NCI-H460 (cell line): ENCODE data around the gene TTC39C. TPM values are rescaled to one million over a fixed set of nuclear protein-coding genes. Genes with fewer than 3 reads are reported as not detected.

ENCODE experiments used
- DNase-seq: peaks from one replicate; pipeline ENCODE4 v3.0.0-alpha.2; 2016; ENCODE audit warnings: low read depth; ENCODE audit errors: extremely low read depth
- total RNA-seq: library from RNA; depleted of rRNA; stranded (reverse); fragments of >200 nt; shearing (Covaris generic); gene quantifications from 2 replicates; pipeline ENCODE4 v1.2.3, GENCODE V29; 2014

Gene TTC39C
- total RNA-seq, 1 experiment from 2014 or later: 28.3 TPM

DNA sequence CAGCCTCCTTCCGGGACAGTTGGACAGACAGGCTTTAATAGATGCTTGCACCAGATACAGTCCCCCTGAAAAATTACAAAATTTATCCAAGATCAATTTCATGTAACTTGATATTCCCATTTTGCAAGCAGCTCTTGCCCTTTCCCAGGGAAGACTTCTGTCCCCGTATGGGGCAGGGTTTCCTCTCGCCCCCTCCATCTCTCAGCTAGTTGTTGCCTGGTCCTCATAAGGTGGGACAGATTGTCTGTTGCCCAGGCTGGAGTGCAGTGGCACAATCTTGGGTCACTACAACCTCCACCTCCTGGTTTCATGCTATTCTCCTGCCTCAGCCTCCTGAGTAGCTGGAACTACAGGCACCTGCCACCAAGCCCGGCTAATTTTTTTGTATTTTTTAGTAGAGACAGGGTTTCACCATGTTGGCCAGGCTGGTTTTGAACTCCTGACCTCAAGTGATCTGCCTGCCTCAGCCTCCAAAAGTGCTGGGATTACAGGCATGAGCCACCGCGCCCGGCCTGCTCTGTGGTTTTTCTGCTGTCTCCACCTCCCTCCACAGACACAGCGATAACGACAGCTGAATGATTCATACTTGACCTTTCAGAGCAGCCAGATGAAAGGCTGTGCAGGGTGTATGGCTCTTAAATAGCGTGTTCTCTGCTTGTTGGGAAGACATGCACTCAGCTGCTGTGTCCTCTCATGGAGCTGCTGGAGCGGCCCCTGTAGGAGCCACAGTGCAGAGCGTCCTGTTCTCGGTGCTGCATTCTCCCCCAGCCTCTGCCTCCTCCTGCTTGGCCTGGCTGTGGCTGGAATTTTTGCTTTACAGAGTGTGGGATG, 61.4 kb downstream of the TTC39C start:
- peak; percentile 93 for DNase-seq

DNA sequence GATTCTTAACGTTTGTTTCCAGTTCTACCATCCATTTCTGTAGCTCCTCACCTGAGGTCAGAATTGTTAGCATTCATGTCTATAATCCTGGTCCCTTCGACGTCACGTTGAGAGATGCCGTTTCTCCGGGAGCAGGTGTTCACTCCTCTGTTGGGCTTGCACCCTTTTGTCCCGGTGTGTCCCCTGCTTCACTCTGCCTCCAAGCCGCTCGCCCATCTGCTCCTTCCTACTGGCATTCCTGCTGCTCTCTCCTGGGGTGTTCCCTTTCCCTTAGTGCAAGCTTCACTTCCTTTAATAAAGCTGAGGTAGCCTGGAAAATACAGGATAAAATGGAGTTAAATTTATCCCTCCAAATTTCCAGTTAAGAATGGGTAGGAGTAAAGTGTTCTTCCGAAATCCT, 62.4 kb downstream of the TTC39C start:
- no peak for DNase-seq

DNA sequence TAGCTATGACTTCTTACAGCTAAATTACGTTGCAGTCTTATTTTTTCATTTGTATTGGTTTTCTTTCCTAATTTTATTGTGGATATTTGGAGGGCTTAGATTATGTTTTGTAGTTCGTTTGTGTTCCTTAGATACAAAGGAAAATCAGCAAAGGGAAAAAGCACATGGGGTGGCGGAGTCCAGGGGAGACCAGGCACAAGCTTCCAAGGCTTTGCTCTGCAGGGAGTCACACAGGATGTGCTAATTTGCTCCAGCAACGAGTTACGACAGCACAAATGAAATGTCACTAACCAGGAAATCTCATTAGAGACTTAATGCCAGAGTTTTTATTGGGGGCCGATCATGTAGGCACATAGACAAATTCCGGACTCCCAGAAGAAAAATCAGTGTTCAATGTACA, 63.8 kb downstream of the TTC39C start:
- DNase-seq: no peak

DNA sequence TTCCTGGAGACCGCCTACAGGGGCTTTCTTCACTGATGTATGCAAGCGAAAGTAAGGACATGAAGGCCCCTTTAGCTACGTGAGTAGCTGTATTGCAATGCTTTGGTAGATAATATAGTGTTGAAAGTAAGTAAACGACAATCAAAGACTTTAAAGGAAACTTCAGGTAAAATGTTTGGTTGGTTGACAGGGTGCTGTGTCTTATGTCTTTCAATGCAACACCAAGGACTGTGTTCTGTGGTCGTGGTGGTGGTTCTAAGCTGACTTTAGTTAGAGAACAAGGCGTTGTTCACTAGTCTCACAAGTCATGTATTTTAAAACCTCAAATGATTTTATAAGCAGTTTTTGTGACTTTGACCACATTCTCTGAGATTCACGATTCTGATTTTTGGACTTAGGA, 66.3 kb downstream of the TTC39C start:
- DNase-seq: no peak

DNA sequence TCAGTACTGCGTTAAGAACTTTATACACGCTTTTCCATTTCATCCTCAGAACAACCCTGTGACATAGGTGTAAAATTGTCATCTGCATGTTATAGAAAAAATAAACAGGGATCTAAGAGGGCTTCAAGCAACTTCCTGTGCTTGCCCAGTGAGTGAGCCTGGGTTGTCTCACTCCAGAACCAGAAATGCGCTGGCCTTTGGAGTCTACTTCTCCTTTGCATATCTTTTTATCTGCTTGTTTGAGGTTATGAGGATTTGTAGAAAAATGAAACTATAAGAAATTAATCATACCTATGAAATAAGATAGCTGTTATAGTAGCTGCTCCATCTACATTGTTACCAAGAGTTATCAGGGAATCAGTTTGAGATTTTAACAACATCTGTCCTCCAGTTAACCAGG, 69.0 kb downstream of the TTC39C start:
- no peak for DNase-seq

DNA sequence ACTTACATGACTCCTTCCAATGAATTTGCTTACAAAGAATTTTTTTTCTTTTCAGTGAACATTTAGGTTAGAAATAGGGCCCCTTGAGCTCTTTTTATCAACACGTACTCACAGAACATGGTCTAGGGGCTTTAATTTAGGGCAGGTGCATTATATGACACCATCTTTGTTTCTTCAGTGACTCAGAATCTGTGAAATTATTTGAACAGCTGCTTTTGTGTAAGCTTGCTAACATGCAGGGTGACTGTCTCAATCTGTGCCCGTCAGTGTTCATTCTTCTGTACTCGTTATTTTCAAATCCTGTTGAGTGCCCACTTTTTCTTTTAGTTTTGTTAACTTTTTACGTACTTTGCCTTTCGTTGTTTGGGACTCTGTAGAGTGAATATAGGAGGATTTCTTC, 71.5 kb downstream of the TTC39C start:
- no peak for DNase-seq

DNA sequence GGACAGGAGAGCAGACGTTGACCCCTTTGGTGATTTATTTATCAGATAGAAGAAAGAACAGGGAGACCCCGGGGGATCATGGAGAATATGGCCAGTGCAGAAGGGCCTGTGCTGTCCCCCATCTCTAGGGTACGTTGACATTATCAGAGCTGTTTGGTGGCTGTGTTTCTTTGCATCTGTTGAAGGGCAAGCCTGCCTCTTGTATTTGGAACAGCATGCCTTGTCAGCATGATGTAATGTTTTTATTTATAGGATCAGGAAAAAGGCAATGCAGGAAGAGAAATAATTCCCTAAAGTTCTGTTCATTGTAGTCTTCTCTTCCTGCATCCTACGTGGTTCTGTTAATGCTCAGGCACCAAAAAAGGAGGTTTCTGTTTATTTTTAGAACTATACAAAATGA, 74.5 kb downstream of the TTC39C start:
- no peak for DNase-seq

DNA sequence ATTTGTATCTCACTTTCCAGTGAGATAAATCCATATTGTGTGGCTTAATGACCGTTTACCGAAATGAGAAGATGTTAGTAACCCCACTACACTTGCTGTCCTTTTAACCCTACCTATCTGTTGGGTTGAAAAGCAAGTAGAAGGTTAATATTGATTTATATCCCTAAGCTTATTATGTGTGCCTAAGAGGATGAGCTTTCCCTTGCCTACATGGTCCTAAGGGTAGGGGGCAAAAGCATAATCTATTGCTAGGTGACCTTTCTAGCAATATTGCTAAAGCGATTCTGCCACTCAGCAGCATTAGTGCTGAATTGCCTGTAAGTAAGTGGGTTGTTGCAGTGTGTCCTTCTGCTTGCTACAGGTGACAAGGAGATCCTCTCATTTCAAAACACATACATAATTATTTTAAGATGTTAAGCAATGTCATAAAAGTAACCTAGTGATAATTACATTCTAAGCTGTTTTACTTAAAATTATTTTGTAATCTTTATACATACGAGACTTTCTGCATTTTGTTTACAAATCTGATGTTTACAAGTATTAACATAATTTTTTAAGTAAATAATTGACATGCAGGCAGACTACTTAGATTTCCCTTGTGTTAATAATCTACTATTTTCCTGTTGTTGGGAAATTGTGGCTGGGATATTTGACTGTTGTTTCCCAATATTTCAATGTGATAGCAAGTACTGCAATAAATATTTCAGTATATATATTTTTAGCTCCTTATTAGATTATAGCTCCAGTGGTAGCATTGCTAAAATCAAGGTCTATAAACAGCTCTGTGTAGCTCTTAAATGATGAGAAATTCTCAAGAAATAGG, 75.2 kb downstream of the TTC39C start:
- no peak for DNase-seq

DNA sequence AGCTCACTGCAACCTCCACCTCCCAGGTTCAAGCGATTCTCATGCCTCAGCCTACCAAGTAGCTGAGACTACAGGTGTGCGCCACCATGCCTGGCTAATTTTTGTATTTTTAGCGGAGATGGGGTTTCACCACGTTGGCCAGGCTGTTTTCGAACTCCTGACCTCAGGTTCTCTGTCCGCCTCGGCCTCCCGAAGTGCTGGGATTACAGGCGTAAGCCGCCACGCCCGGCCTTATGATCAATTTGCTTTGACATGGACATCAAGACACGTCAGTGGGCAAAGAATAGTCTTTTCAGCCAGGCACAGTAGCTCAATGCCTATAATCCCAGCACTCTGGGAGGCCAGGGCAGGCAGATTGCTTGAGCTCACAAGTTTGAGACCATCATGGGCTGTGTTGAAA, 76.3 kb downstream of the TTC39C start:
- no peak for DNase-seq

DNA sequence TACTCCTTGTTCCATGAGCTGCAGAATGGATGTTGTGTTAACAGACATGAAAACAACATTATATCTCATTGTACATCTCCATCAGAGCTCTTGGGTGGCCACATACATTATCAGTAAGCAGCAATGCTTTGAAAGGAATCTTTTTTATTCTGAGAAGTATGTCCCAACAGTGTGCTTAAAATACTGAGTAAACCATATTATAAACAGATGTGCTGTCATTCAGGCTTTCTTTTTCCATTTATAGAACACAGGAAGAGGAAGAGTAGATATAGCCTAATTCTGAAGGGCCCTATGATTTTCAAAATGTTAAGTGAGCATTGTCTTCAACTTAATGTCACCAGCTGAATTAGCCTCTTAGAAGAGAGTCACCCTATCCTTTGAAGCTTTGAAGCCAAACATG, 80.0 kb downstream of the TTC39C start:
- DNase-seq: no peak

DNA sequence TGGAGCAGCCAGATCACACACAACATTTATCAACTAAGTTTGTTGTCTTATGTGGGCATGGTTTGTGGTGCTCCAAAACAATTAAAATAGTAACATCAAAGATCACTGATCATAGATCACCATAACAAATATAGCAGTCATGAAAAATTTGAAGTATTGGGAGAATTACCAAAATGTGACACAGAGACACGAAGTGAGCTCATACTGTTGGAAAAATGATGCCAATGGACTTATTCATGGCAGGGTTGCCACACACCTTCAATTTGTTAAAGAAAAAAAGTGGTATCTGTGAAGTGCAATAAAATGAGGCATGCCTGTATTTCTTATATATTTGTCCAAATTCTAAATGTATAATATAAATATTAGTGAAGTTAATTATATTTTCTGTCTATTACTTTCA, 81.4 kb downstream of the TTC39C start:
- DNase-seq: no peak

DNA sequence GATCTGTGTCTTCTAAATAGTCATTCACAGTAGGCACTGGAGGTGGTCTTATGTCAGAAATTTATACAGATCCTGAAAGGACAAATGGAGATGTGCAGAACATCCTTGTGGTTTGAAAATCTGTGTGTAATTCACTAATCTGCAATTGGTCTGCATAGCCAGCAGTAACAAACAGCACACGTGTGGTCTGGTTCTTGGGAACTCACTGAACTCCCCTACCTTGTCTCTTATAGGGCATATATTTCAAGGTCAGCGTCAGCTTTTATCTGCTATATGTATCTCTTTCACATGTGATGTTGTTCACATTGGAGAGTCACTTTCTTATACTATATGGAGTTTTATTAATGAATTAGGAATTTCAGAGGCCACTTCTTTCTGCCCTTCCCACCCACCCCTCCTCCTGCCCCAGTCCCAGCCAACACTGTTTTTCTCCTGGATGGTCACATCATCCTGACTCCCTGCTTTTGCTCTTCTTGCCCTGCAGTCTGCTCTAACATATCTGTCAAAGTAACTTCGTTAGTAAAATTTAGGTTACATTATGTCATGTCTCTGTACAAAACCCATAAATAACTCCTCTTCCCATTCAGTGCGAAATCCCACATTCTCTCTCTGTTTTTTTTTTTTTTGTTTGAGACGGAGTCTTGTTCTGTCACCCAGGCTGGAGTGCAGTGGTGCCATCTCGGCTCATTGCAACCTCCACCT, 88.9 kb downstream of the TTC39C start:
- no peak for DNase-seq

DNA sequence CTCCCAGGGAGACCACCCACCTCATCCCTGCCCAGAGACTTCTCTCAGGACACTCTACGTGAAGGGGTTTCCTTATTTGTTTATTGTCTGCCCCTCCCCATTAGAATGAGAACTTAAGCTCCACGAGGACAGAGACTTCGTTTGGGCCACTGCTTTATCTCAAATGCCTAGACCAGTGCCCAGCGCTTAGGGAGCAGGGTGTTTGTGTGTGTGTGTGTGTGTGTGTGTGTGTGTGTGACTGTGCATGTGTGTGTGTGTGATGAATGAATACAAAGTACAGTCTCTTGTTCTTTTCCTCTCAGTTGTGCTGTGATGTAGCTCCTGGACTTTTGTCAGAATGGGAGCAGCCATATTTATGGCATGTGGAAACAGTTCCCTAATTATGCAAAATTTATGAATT, 89.9 kb downstream of the TTC39C start:
- DNase-seq: no peak

DNA sequence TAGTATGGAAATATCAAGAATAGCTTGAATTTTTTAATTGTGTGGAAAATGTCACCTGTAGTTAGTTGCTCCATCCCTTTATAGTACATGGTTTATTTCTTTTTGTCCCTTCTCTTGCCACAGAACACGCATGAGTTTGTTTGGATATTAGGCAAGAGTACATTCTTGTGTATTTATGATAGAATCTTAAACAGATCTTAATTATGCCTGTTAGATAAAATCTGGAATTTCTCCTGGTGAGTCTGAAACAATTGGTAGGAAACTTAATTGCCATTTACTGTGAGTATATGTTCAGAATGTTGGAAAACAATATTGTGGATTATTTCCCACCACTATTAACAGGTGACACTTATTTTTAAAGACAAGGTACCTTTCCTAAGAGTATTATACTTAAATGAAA, 94.1 kb downstream of the TTC39C start:
- no peak for DNase-seq

DNA sequence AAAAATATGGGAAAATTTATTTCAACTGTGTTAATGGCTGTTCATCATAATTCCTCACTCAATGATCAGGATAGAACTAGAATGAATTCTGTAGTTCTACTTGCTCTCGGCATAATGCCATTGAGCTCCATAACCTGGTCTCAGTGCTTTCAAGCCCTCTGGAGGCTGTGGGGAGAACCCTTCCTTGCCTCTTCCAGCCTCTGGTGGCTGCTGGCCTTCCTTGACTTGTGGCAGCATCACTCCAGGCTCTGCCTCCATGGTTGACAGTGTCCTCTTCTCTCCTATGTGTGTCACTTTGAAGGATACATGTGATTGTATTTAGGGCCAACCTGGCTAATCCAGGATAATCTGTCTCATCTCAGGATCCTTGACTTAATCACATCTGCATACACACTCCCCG, 97.4 kb downstream of the TTC39C start:
- no peak for DNase-seq

DNA sequence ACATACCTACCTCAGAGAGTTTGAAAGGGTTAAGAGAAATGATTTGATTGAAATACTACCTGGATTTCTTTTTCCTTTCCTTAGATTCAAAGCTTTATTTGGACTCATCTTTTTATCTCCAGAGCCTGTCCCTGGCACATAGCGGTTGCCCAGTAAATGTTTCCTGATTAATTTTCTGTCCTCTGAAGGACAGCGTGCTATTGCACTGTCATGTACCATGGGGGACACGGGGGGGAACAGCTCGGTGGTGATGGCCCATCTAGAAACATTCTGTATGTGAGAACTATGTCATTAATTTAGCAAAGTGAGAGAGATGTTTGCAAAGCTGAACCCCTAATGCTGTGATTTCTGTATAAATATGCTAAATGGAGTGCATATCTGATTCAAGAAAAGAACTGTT, 97.9 kb downstream of the TTC39C start:
- no peak for DNase-seq

DNA sequence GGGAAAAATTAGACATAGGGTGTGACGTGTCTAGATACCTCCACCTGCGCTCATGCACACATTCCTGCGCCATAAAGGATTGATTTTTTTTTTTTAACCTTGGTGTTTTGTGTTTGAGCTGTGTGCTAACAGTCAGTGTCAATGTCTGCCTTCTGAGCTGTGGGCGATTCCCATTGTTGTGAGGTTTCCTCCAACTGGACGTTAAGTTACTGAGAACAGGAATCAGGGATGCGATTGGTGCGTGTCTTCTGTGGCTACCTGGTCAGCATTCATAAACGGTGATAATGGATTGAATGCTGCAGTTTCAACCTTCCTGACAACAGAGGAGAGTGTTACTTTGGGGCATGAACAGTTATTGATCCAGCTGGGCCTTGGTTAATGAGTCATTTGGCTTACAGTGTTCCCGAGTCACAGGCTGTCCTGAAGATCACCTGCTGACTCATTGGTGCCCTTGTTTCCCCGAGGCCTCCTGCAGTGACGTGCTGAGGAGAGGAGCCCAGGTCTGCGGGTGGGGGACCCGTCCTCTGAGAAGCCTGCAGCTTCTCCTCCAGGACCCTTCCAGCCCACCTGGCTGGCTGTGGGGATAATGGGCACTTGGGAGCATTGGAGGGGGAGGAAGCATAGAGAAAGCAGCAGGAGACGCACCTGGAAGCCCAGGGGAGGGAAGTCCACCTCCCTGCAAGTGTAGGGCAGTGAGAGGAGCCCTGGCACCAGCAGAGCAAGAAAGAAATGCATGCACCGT, 98.5 kb downstream of the TTC39C start:
- DNase-seq: no peak

DNA sequence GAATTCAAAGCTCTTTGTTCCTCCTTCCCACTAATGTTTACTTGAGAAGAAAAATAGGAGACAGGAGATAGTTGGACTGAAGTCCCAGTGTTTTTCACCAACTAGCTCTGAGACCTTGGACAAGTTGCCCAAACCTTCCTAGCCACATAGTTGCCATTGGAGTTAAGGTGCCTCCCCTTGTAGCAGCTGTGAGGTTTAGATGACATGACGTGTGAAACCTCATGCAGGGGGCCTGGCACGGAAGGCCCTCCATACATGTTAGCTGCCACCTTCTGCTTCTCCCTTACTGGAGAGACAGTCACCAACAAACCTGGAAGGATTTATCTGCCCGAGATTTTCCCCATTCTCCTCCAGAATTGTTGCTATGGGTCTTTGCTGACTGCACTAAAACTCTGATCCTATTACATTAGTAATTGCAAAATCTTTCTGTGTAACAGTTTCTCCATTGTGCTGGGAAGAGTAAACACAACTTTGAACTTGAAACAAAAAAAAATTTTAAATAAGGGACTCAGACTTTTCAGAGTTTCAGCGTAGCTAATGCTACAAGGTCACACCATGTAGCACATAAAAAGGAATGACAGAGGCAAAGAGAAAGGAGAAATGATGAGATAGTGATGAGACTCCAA, 100.5 kb downstream of the TTC39C start:
- no peak for DNase-seq

DNA sequence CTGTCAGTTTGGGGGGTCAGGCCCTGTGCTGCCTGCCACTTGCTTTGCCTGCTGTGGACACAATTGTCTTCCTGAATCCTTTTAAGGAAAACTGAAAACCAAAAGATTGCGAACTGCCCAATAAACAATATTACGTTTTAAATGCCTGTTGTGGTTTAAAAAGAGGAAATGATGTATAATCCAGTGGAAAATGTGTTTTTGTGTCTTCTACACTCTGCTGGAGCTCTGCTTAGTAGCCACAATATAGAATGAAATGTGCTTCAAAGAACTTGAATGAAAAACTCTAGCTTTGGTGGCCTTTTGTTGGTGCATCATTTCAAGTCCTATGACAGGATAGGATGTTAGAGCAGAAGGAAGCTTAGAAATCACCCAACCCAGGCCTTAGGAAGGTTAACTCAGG, 101.1 kb downstream of the TTC39C start:
- DNase-seq: no peak
